B cell (primary cell): Measurements from ENCODE around the gene CLSTN2. TPM values are rescaled to one million over a fixed set of nuclear protein-coding genes. Genes with fewer than 3 reads are reported as not detected.

Experiments used
- ATAC-seq: fragments of 200-7000 bp; cut with Tn5 transposase; one replicate; pipeline ENCODE4 v1.10.0; 2021; ENCODE audit warnings: low read depth, mild to moderate bottlenecking, moderate number of reproducible peaks, moderate library complexity
- CTCF ChIA-PET: fragments of 350-600 bp; sonication (Branson Sonifier 250); formaldehyde crosslinking; loops from one replicate; lab custom pipeline; 2021; ENCODE audit warnings: antibody characterized with exemption, inconsistent platforms; lab: Charles Lee
- POLR2A ChIA-PET: fragments of 350-600 bp; sonication (Branson Sonifier 250); formaldehyde crosslinking; loops from one replicate; lab custom pipeline; 2021; ENCODE audit warnings: antibody characterized with exemption; lab: Charles Lee
- DNase-seq: peaks from one replicate; pipeline ENCODE4 v3.0.0; 2013
- H2AFZ ChIP-seq: 2 replicates; pipeline ENCODE4 v1.6.1; 2012; ENCODE audit warnings: mild to moderate bottlenecking, low read depth, low read length; ENCODE audit not compliant: insufficient read depth, poor library complexity, severe bottlenecking
- H3K27ac ChIP-seq, 2 donors: 1 replicate in 1 of 2; 2 replicates in 1 of 2; pipeline ENCODE4 v1.5.1; 2012 to 2013; ENCODE audit warnings: low read length in 2 of 2, mild to moderate bottlenecking in 2 of 2, moderate library complexity in 1 of 2
- H3K27me3 ChIP-seq, 4 experiments: fragments of 200-600 bp in 1 of 4; sonication (generic) in 1 of 4; replicated peaks in 1 of 4; 1 replicate in 2 of 4; 2 replicates in 2 of 4; pipeline versions ENCODE4 v1.6.1 to v1.7.0; 2013 to 2016; ENCODE audit warnings: low read length in 3 of 4, mild to moderate bottlenecking in 2 of 4, mixed read lengths in 1 of 4, moderate library complexity in 1 of 4; ENCODE audit not compliant: insufficient read depth in 4 of 4, control insufficient read depth in 3 of 4; ENCODE audit errors: control extremely low read depth in 1 of 4
- H3K36me3 ChIP-seq, 2 experiments: replicated peaks in 1 of 2; 1 replicate in 1 of 2; 2 replicates in 1 of 2; pipeline versions ENCODE4 v1.6.1 to v1.7.1; 2013; ENCODE audit warnings: low read length in 1 of 2; ENCODE audit not compliant: insufficient read depth in 2 of 2, control insufficient read depth in 1 of 2; ENCODE audit errors: control extremely low read depth in 1 of 2, extremely low read depth in 1 of 2
- H3K4me1 ChIP-seq, 2 donors: fragments of 200-600 bp in 1 of 2; sonication (generic) in 1 of 2; 1 replicate in 1 of 2; 2 replicates in 1 of 2; pipeline versions ENCODE4 v1.5.1 to v1.6.1; 2013 to 2017; ENCODE audit warnings: low read length in 2 of 2; ENCODE audit not compliant: control insufficient read depth in 2 of 2, insufficient read depth in 2 of 2
- H3K4me2 ChIP-seq: replicated peaks from 2 replicates; pipeline ENCODE3; 2012; ENCODE audit warnings: mild to moderate bottlenecking, low read depth, low read length; ENCODE audit not compliant: poor library complexity, severe bottlenecking
- H3K4me3 ChIP-seq, 5 experiments: fragments of 200-600 bp in 1 of 5; sonication (generic) in 1 of 5; 1 replicate in 3 of 5; 2 replicates in 2 of 5; pipeline versions ENCODE4 v1.5.1 to v1.7.0; 2011 to 2016; ENCODE audit warnings: low read length in 4 of 5, mild to moderate bottlenecking in 4 of 5, low read depth in 2 of 5, control low read depth in 1 of 5, moderate library complexity in 1 of 5; ENCODE audit not compliant: insufficient read depth in 1 of 5; ENCODE audit errors: control extremely low read depth in 1 of 5, extremely low read depth in 1 of 5
- H3K79me2 ChIP-seq: fragments of 200-600 bp; sonication (generic); one replicate; pipeline ENCODE4 v1.6.0; 2016; ENCODE audit warnings: low read length; ENCODE audit not compliant: control insufficient read depth, insufficient read depth
- H3K9ac ChIP-seq: fragments of 200-600 bp; sonication (generic); 2 replicates; pipeline ENCODE4 v1.6.1; 2017; ENCODE audit warnings: mild to moderate bottlenecking, low read length, moderate library complexity
- H3K9me3 ChIP-seq, 3 donors: one replicate each; pipeline versions ENCODE4 v1.6.1 to v1.7.1; 2013; ENCODE audit warnings: low read length in 2 of 3; ENCODE audit not compliant: control insufficient read depth in 2 of 3, insufficient read depth in 1 of 3; ENCODE audit errors: control extremely low read depth in 1 of 3
- H4K20me1 ChIP-seq: 2 replicates; pipeline ENCODE4 v1.6.0; 2012; ENCODE audit warnings: mild to moderate bottlenecking, low read length; ENCODE audit not compliant: insufficient read depth, control insufficient read depth, poor library complexity, severe bottlenecking
- H3K27ac Mint-ChIP-seq: one replicate; pipeline ENCODE4 v1.8.0; 2021; ENCODE audit warnings: mixed read lengths
- H3K27me3 Mint-ChIP-seq: one replicate; pipeline ENCODE4 v1.8.0; 2021; ENCODE audit warnings: mixed read lengths
- H3K4me1 Mint-ChIP-seq: one replicate; pipeline ENCODE4 v1.8.0; 2021; ENCODE audit warnings: mixed read lengths
- H3K4me3 Mint-ChIP-seq: one replicate; pipeline ENCODE4 v1.8.0; 2021; ENCODE audit warnings: mixed read lengths
- H3K9me3 Mint-ChIP-seq: one replicate; pipeline ENCODE4 v1.8.0; 2022; ENCODE audit warnings: mixed read lengths; ENCODE audit not compliant: insufficient read depth
- EZH2 ChIP-seq: IDR thresholded peaks from 2 replicates; pipeline ENCODE4 v1.6.1; 2012; ENCODE audit warnings: borderline replicate concordance, low read depth, mild to moderate bottlenecking, moderate library complexity, low read length; ENCODE audit not compliant: insufficient read depth, poor library complexity, severe bottlenecking
- WGBS: methylation state at CpG from one replicate; pipeline ENCODE4 v1.1.5; 2013; ENCODE audit warnings: missing lambda C conversion rate; ENCODE audit not compliant: insufficient coverage; 5-methylcytosine and 5-hydroxymethylcytosine counted together
- intact Hi-C: fragments of 100-400 bp; cut with micrococcal nuclease; formaldehyde crosslinking; loops from one replicate; pipeline ENCODE4 v1.10.0; 2022
- polyA plus RNA-seq: library from polyadenylated mRNA; depleted of rRNA; stranded (reverse); fragments of >200 nt; gene quantifications from 2 replicates; pipeline ENCODE4 v1.2.3, GENCODE V29; 2012
- total RNA-seq, 2 donors: library from RNA; stranded (reverse); fragments of 120-200 nt in 1 of 2; gene quantifications; 1 replicate in 1 of 2; 2 replicates in 1 of 2; pipeline versions ENCODE4 v1.2.3 to v1.2.4, GENCODE V29; 2013 to 2022
- TF ChIP-seq, protein P1 (sequence below): fragments of 200-600 bp; IDR thresholded peaks from one replicate; pipeline ENCODE4 v1.8.0; 2022; ENCODE audit warnings: antibody characterized with exemption, mild to moderate bottlenecking

Gene CLSTN2
- total and polyA plus RNA-seq, 2 donors (not counting 1 experiment from before 2014, with no cell fraction given): not detected

- ChIA-PET POLR2A (no interaction called here), CTCF (no interaction called here)
- no peak for TF ChIP-seq EZH2
- TF ChIP-seq, protein P1, sequence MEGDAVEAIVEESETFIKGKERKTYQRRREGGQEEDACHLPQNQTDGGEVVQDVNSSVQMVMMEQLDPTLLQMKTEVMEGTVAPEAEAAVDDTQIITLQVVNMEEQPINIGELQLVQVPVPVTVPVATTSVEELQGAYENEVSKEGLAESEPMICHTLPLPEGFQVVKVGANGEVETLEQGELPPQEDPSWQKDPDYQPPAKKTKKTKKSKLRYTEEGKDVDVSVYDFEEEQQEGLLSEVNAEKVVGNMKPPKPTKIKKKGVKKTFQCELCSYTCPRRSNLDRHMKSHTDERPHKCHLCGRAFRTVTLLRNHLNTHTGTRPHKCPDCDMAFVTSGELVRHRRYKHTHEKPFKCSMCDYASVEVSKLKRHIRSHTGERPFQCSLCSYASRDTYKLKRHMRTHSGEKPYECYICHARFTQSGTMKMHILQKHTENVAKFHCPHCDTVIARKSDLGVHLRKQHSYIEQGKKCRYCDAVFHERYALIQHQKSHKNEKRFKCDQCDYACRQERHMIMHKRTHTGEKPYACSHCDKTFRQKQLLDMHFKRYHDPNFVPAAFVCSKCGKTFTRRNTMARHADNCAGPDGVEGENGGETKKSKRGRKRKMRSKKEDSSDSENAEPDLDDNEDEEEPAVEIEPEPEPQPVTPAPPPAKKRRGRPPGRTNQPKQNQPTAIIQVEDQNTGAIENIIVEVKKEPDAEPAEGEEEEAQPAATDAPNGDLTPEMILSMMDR: no peak
- Histone ChIP-seq H3K9me3 (peaks cover 0 to 3% (median 0%) of the 10 kb centered on the region in 3 donors), H3K4me3 (no peak overlapping the region), H3K27ac (no peak overlapping the region), H3K79me2 (no peaks in the 10 kb centered on the region), H3K4me1 (no peaks in the 10 kb centered on the region), H3K27me3 (no peaks in the 10 kb centered on the region), H3K9ac (no peak overlapping the region), H4K20me1 (no peaks in the 10 kb centered on the region), H3K36me3 (no peaks in the 10 kb centered on the region), H3K4me2 (no peak overlapping the region), H2AFZ (no peak overlapping the region)
- no peak for ATAC-seq
- Mint-ChIP-seq H3K27ac (no peak overlapping the region), H3K4me3 (no peak overlapping the region), H3K9me3 (peaks cover 2% of the 10 kb centered on the region), H3K27me3 (no peaks in the 10 kb centered on the region), H3K4me1 (no peaks in the 10 kb centered on the region)
- intact Hi-C loops: no loop called here
- no peak for DNase-seq
Observed at GRCh38 chr3:140186421-140186920, 251.5 kb downstream of the CLSTN2 start.

GRCh38 chr3:140187028-140187427 is 252.0 kb downstream of the CLSTN2 start:
- Mint-ChIP-seq H3K4me3 (no peak overlapping the region), H3K27me3 (no peaks in the 10 kb centered on the region), H3K27ac (no peak overlapping the region), H3K9me3 (peaks cover 2% of the 10 kb centered on the region), H3K4me1 (no peaks in the 10 kb centered on the region)
- Histone ChIP-seq H3K36me3 (no peaks in the 10 kb centered on the region), H3K4me2 (no peak overlapping the region), H3K9me3 (peaks cover 0 to 3% (median 0%) of the 10 kb centered on the region in 3 donors), H3K4me1 (no peaks in the 10 kb centered on the region), H4K20me1 (no peaks in the 10 kb centered on the region), H3K9ac (no peak overlapping the region), H3K79me2 (no peaks in the 10 kb centered on the region), H2AFZ (no peak overlapping the region), H3K27ac (no peak overlapping the region), H3K27me3 (no peaks in the 10 kb centered on the region), H3K4me3 (no peak overlapping the region)
- no CpG with 5 or more reads among the region's 1 CpG for WGBS
- no peak for DNase-seq
- POLR2A ChIA-PET: no interaction called here
- CTCF ChIA-PET: no interaction called here
- no peak for TF ChIP-seq EZH2
- TF ChIP-seq, protein P1: no peak
- intact Hi-C loops: no loop called here
- ATAC-seq: no peak
